GM23338 (cell line): Measurements from ENCODE around the gene SPINK2. TPM values are rescaled to one million over a fixed set of nuclear protein-coding genes. Genes with fewer than 3 reads are reported as not detected.

Experiments used
- ATAC-seq: fragments of 200-7000 bp; cut with Tn5 transposase; 3 replicates; pipeline ENCODE4 v1.9.1; 2020
- DNase-seq: peaks from one replicate; pipeline ENCODE4 v3.0.0-alpha.2; 2015; ENCODE audit warnings: low spot score
- H2AFZ ChIP-seq: fragments of 200-600 bp; sonication (generic); 2 replicates; pipeline ENCODE4 v1.8.0; 2016; ENCODE audit warnings: antibody characterized with exemption, mild to moderate bottlenecking, moderate library complexity
- H3F3A ChIP-seq: fragments of 200-600 bp; sonication (generic); replicated peaks from 2 replicates; pipeline ENCODE4 v1.8.0; 2017; ENCODE audit warnings: antibody characterized with exemption, mixed run types, low read depth
- H3K27ac ChIP-seq: fragments of 200-600 bp; sonication (generic); 2 replicates; pipeline ENCODE4 v1.6.1; 2016; ENCODE audit warnings: low read depth
- H3K27me3 ChIP-seq: fragments of 200-600 bp; sonication (generic); 2 replicates; pipeline ENCODE4 v1.8.0; 2016; ENCODE audit warnings: mild to moderate bottlenecking, mixed run types, moderate library complexity; ENCODE audit not compliant: insufficient read depth
- H3K36me3 ChIP-seq: fragments of 200-600 bp; sonication (generic); 2 replicates; pipeline ENCODE4 v1.8.0; 2016; ENCODE audit warnings: mild to moderate bottlenecking; ENCODE audit not compliant: insufficient read depth
- H3K4me1 ChIP-seq: fragments of 200-600 bp; sonication (generic); 2 replicates; pipeline ENCODE4 v1.8.0; 2016; ENCODE audit warnings: mild to moderate bottlenecking, moderate library complexity; ENCODE audit not compliant: insufficient read depth
- H3K4me2 ChIP-seq: fragments of 200-600 bp; sonication (generic); 2 replicates; pipeline ENCODE4 v1.7.1; 2017; ENCODE audit warnings: mixed run types
- H3K4me3 ChIP-seq: fragments of 200-600 bp; sonication (generic); 2 replicates; pipeline ENCODE4 v1.6.1; 2016; ENCODE audit warnings: mixed run types
- H3K79me2 ChIP-seq: fragments of 200-600 bp; sonication (generic); replicated peaks from 2 replicates; pipeline ENCODE4 v1.8.0; 2017; ENCODE audit warnings: mild to moderate bottlenecking; ENCODE audit not compliant: insufficient read depth
- H3K9me2 ChIP-seq: fragments of 200-600 bp; sonication (generic); 2 replicates; pipeline ENCODE4 v1.8.0; 2017; ENCODE audit not compliant: insufficient read depth
- H4K20me1 ChIP-seq: fragments of 200-600 bp; sonication (generic); replicated peaks from 2 replicates; pipeline ENCODE4 v1.8.0; 2017; ENCODE audit warnings: mild to moderate bottlenecking; ENCODE audit not compliant: insufficient read depth
- H3K27ac Mint-ChIP-seq: 2 replicates; pipeline ENCODE4 v1.8.0; 2020; ENCODE audit warnings: inconsistent platforms, mild to moderate bottlenecking, moderate library complexity, mixed read lengths
- H3K27me3 Mint-ChIP-seq: 3 replicates; pipeline ENCODE4 v1.8.0; 2022; ENCODE audit warnings: low read depth, mild to moderate bottlenecking, moderate library complexity, mixed read lengths, inconsistent platforms; ENCODE audit not compliant: insufficient read depth, poor library complexity
- H3K36me3 Mint-ChIP-seq: 3 replicates; pipeline ENCODE4 v1.8.0; 2021; ENCODE audit warnings: low read depth, mild to moderate bottlenecking, inconsistent platforms, moderate library complexity, mixed read lengths
- H3K4me1 Mint-ChIP-seq: 3 replicates; pipeline ENCODE4 v1.8.0; 2020; ENCODE audit warnings: mild to moderate bottlenecking, inconsistent platforms, mixed read lengths
- H3K4me3 Mint-ChIP-seq: 3 replicates; pipeline ENCODE4 v1.8.0; 2021; ENCODE audit warnings: moderate library complexity, mild to moderate bottlenecking, inconsistent platforms, mixed read lengths
- H3K9me3 Mint-ChIP-seq: 3 replicates; pipeline ENCODE4 v1.8.0; 2020; ENCODE audit warnings: moderate library complexity, mild to moderate bottlenecking, inconsistent platforms, mixed read lengths
- EZH2 ChIP-seq: fragments of 200-600 bp; sonication (generic); IDR thresholded peaks from one replicate; pipeline ENCODE4 v1.8.0; 2017; ENCODE audit warnings: antibody characterized with exemption, mild to moderate bottlenecking, low read depth; ENCODE audit not compliant: unreplicated experiment
- EZH2phosphoT487 ChIP-seq: fragments of 200-600 bp; sonication (generic); IDR thresholded peaks from one replicate; pipeline ENCODE4 v1.8.1; 2018; ENCODE audit warnings: antibody characterized with exemption; ENCODE audit not compliant: unreplicated experiment
- STAT1 ChIP-seq: IDR thresholded peaks from one replicate; pipeline ENCODE4 v1.6.1; 2016; ENCODE audit warnings: antibody characterized with exemption; ENCODE audit not compliant: unreplicated experiment
- ZNF114 ChIP-seq: fragments of 250-450 bp; sonication (Bioruptor Pico); IDR thresholded peaks from 2 replicates; pipeline ENCODE4 v1.5.0; 2020; ENCODE audit warnings: mild to moderate bottlenecking, moderate library complexity
- ZNF331 ChIP-seq: fragments of 250-450 bp; sonication (Bioruptor Pico); IDR thresholded peaks from 2 replicates; pipeline ENCODE4 v1.5.0; 2020; ENCODE audit warnings: low read depth, mild to moderate bottlenecking, moderate library complexity
- polyA plus RNA-seq: library from polyadenylated mRNA; unstranded; fragments of >200 nt; fragmentation: Nextera tagmentation; extraction: Ambion mirVana; gene quantifications from 2 replicates; pipeline ENCODE4 v1.2.1, GENCODE V29; 2016
- total RNA-seq: library from RNA; depleted of rRNA; stranded (reverse); fragments of >200 nt; shearing (Covaris generic); gene quantifications from 2 replicates; pipeline ENCODE4 v1.2.3, GENCODE V29; 2014
- TF ChIP-seq, protein P1 (sequence below): IDR thresholded peaks from 2 replicates; pipeline ENCODE4 v1.6.1; 2016; ENCODE audit warnings: antibody characterized with exemption
- TF ChIP-seq, protein P2 (sequence below): IDR thresholded peaks from one replicate; pipeline ENCODE4 v1.6.1; 2018; ENCODE audit warnings: antibody characterized with exemption; ENCODE audit not compliant: unreplicated experiment

Gene SPINK2
- total and polyA plus RNA-seq, 2 experiments from 2014 or later, result 0.73 to 6.4 TPM

DNA sequence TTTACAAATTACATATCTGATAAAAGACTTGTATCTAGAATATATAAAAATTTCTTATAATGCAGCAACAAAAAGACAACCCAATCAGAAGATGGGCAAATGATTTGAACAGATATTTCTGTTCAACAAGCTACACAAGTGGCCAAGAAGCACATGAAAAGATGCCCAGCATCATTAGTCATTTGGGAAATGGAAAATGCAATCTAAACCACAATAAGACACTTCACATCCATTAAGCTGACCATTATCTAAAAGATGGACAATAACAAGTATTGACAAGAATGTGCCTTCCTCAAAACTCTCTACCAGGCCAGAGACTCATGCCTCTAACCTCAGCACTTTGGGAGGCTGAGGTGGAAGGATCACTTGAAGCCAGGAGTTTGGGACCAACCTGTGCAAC is 53.9 kb downstream of the SPINK2 start:
- Histone ChIP-seq H3K27ac (no peak overlapping the region), H3K9me2 (no peaks in the 10 kb centered on the region), H3K4me1 (0 out of 2 replicates have a peak, but pooled peaks cover 9% of the 10 kb centered on the region), H3K36me3 (no peaks in the 10 kb centered on the region), H3F3A (no peaks in the 10 kb centered on the region), H3K4me2 (no peak overlapping the region), H2AFZ (no peak overlapping the region), H3K79me2 (no peaks in the 10 kb centered on the region), H3K4me3 (no peak overlapping the region), H3K27me3 (no peaks in the 10 kb centered on the region), H4K20me1 (no peaks in the 10 kb centered on the region; the same call in 1 of the 2 replicates)
- H3K4me3 Mint-ChIP-seq, result no peak overlapping the region
- no peaks in the 10 kb centered on the region for H3K9me3 Mint-ChIP-seq
- H3K36me3 Mint-ChIP-seq, result no peaks in the 10 kb centered on the region
- ATAC-seq, result no peak
- peaks cover 27% of the 10 kb centered on the region for H3K4me1 Mint-ChIP-seq
- TF ChIP-seq, protein P1, sequence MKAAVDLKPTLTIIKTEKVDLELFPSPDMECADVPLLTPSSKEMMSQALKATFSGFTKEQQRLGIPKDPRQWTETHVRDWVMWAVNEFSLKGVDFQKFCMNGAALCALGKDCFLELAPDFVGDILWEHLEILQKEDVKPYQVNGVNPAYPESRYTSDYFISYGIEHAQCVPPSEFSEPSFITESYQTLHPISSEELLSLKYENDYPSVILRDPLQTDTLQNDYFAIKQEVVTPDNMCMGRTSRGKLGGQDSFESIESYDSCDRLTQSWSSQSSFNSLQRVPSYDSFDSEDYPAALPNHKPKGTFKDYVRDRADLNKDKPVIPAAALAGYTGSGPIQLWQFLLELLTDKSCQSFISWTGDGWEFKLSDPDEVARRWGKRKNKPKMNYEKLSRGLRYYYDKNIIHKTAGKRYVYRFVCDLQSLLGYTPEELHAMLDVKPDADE, result no peak
- no peak for TF ChIP-seq EZH2phosphoT487
- TF ChIP-seq, protein P2, sequence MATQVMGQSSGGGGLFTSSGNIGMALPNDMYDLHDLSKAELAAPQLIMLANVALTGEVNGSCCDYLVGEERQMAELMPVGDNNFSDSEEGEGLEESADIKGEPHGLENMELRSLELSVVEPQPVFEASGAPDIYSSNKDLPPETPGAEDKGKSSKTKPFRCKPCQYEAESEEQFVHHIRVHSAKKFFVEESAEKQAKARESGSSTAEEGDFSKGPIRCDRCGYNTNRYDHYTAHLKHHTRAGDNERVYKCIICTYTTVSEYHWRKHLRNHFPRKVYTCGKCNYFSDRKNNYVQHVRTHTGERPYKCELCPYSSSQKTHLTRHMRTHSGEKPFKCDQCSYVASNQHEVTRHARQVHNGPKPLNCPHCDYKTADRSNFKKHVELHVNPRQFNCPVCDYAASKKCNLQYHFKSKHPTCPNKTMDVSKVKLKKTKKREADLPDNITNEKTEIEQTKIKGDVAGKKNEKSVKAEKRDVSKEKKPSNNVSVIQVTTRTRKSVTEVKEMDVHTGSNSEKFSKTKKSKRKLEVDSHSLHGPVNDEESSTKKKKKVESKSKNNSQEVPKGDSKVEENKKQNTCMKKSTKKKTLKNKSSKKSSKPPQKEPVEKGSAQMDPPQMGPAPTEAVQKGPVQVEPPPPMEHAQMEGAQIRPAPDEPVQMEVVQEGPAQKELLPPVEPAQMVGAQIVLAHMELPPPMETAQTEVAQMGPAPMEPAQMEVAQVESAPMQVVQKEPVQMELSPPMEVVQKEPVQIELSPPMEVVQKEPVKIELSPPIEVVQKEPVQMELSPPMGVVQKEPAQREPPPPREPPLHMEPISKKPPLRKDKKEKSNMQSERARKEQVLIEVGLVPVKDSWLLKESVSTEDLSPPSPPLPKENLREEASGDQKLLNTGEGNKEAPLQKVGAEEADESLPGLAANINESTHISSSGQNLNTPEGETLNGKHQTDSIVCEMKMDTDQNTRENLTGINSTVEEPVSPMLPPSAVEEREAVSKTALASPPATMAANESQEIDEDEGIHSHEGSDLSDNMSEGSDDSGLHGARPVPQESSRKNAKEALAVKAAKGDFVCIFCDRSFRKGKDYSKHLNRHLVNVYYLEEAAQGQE, result no peak
- H3K27ac Mint-ChIP-seq, result no peak overlapping the region
- H3K27me3 Mint-ChIP-seq, result peaks cover 3% of the 10 kb centered on the region
- no peak for DNase-seq

- Histone ChIP-seq H2AFZ (no peak overlapping the region), H3K36me3 (no peaks in the 10 kb centered on the region), H3K79me2 (no peaks in the 10 kb centered on the region), H3K9me2 (no peaks in the 10 kb centered on the region), H3K4me3 (no peak overlapping the region), H3F3A (no peaks in the 10 kb centered on the region), H3K27ac (no peak overlapping the region), H4K20me1 (no peaks in the 10 kb centered on the region; the same call in 1 of the 2 replicates), H3K4me1 (0 out of 2 replicates have a peak, but pooled peaks cover 9% of the 10 kb centered on the region), H3K4me2 (no peak overlapping the region), H3K27me3 (no peaks in the 10 kb centered on the region)
- Mint-ChIP-seq H3K27me3 (no peaks in the 10 kb centered on the region), H3K27ac (no peak overlapping the region), H3K36me3 (no peaks in the 10 kb centered on the region), H3K9me3 (no peaks in the 10 kb centered on the region), H3K4me3 (no peak overlapping the region), H3K4me1 (peaks cover 28% of the 10 kb centered on the region)
- DNase-seq, result no peak
- peak; percentile 29 for ATAC-seq
- TF ChIP-seq, protein P2, result no peak
- no peak for TF ChIP-seq ZNF114 (CRISPR knock-in tag)
- TF ChIP-seq STAT1, result no peak
- no peak for TF ChIP-seq ZNF331 (CRISPR knock-in tag)
- no peak for TF ChIP-seq EZH2
Measured at GRCh38 chr4:56764775-56765174, 56.7 kb downstream of the SPINK2 start.
